SU-DHL-6 (cell line): ENCODE data around the gene IGSF22.

Experiments
- EZH2phosphoT487 ChIP-seq: fragments of 200-600 bp; sonication (generic), shearing (Covaris generic); conservative IDR thresholded peaks from 2 replicates; pipeline ENCODE4 v1.6.1; 2018; ENCODE audit warnings: mild to moderate bottlenecking, antibody characterized with exemption, low read length, moderate library complexity, mixed read lengths
- TF ChIP-seq, protein P1 (sequence below): fragments of 200-600 bp; sonication (generic); IDR thresholded peaks from one replicate; pipeline ENCODE4 v1.5.1; 2017; ENCODE audit warnings: antibody characterized with exemption, mild to moderate bottlenecking, low read length, moderate library complexity; ENCODE audit not compliant: insufficient read depth, poor library complexity, severe bottlenecking

- TF ChIP-seq, protein P1, sequence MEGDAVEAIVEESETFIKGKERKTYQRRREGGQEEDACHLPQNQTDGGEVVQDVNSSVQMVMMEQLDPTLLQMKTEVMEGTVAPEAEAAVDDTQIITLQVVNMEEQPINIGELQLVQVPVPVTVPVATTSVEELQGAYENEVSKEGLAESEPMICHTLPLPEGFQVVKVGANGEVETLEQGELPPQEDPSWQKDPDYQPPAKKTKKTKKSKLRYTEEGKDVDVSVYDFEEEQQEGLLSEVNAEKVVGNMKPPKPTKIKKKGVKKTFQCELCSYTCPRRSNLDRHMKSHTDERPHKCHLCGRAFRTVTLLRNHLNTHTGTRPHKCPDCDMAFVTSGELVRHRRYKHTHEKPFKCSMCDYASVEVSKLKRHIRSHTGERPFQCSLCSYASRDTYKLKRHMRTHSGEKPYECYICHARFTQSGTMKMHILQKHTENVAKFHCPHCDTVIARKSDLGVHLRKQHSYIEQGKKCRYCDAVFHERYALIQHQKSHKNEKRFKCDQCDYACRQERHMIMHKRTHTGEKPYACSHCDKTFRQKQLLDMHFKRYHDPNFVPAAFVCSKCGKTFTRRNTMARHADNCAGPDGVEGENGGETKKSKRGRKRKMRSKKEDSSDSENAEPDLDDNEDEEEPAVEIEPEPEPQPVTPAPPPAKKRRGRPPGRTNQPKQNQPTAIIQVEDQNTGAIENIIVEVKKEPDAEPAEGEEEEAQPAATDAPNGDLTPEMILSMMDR, result no peak
- TF ChIP-seq EZH2phosphoT487, result no peak
Observed at GRCh38 chr11:18750944-18751343, 25.0 kb upstream of the IGSF22 start.
